HG02798 (cell line): ENCODE data around the gene AGPAT2.

Source experiments
- ATAC-seq: cut with Tn5 transposase; IDR thresholded peaks from one replicate; pipeline ENCODE4 v1.9.1; 2021; ENCODE audit warnings: mild to moderate bottlenecking; ENCODE audit not compliant: unreplicated experiment, poor library complexity

AGPAT2 gene

GRCh38 chr9:136665111-136665703 lies 22.1 kb downstream of the AGPAT2 start:
- no peak for ATAC-seq

GRCh38 chr9:136664000-136664915 lies 23.0 kb downstream of the AGPAT2 start:
- no peak for ATAC-seq

- no peak for ATAC-seq
Observed at GRCh38 chr9:136662656-136663581, 24.3 kb downstream of the AGPAT2 start, which contains the start of gene EGFL7. Gene EGFL7, plus strand, starts transcription at chr9:136662916. Its CDS starts 5,367 bp downstream, at chr9:136668283.

GRCh38 chr9:136662326-136662655 lies 25.0 kb downstream of the AGPAT2 start:
- no peak for ATAC-seq

- no peak for ATAC-seq
Observed at GRCh38 chr9:136661641-136662325, 25.5 kb downstream of the AGPAT2 start.

GRCh38 chr9:136660971-136661550 lies 26.2 kb downstream of the AGPAT2 start:
- ATAC-seq = no peak

GRCh38 chr9:136659861-136660784 lies 27.1 kb downstream of the AGPAT2 start:
- ATAC-seq = no peak

- no peak for ATAC-seq
Observed at GRCh38 chr9:136658849-136659535, 28.3 kb downstream of the AGPAT2 start.

- no peak for ATAC-seq
Observed at GRCh38 chr9:136657974-136658848, 29.0 kb downstream of the AGPAT2 start.

- ATAC-seq = no peak
Observed at GRCh38 chr9:136656795-136657611, 30.3 kb downstream of the AGPAT2 start.

- ATAC-seq = no peak
Observed at GRCh38 chr9:136656183-136656738, 31.0 kb downstream of the AGPAT2 start.

- ATAC-seq = no peak
Observed at GRCh38 chr9:136655536-136656182, 31.6 kb downstream of the AGPAT2 start.

GRCh38 chr9:136654820-136655535 lies 32.3 kb downstream of the AGPAT2 start:
- no peak for ATAC-seq

- no peak for ATAC-seq
Observed at GRCh38 chr9:136653323-136654079, 33.8 kb downstream of the AGPAT2 start.
